ENCODE measurements around the gene CELSR3.

The CELSR3 gene

GRCh38 chr3:48612309-48612708 lies 50.4 kb downstream of the CELSR3 start:
- no peak for TF ChIP-seq CTCF (IDR thresholded peaks at IDR 0.05; ENCODE audit: borderline replicate concordance, control extremely low read depth, extremely low read depth, insufficient read depth, missing control alignments)
- no peak for DNase-seq (ENCODE audit: low spot score)
- in situ Hi-C loops (cut with MboI; ENCODE audit: low sequenced_read_pairs, unreplicated experiment), result no loop called here

GRCh38 chr3:48609088-48610005 lies 53.3 kb downstream of the CELSR3 start, which contains the start of gene UQCRC1:
Gene UQCRC1 (minus strand): TSS chr3:48609646. CDS start chr3:48609620, 26 bp downstream.
- peak; percentile 99 for DNase-seq (ENCODE audit: low spot score)
- TF ChIP-seq CTCF (IDR thresholded peaks at IDR 0.05; ENCODE audit: borderline replicate concordance, control extremely low read depth, extremely low read depth, insufficient read depth, missing control alignments), result peak; percentile 80
- in situ Hi-C loops (cut with MboI; ENCODE audit: low sequenced_read_pairs, unreplicated experiment), result no loop called here

GRCh38 chr3:48607519-48607918 lies 55.2 kb downstream of the CELSR3 start:
- in situ Hi-C loops (cut with MboI; ENCODE audit: low sequenced_read_pairs, unreplicated experiment), result no loop called here
- no peak for DNase-seq (ENCODE audit: low spot score)
- TF ChIP-seq CTCF (IDR thresholded peaks at IDR 0.05; ENCODE audit: borderline replicate concordance, control extremely low read depth, extremely low read depth, insufficient read depth, missing control alignments), result no peak

GRCh38 chr3:48601622-48601994 lies 61.1 kb downstream of the CELSR3 start:
- in situ Hi-C loops (cut with MboI; ENCODE audit: low sequenced_read_pairs, unreplicated experiment), result no loop called here
- TF ChIP-seq CTCF (IDR thresholded peaks at IDR 0.05; ENCODE audit: borderline replicate concordance, control extremely low read depth, extremely low read depth, insufficient read depth, missing control alignments), result no peak
- no peak for DNase-seq (ENCODE audit: low spot score)

GRCh38 chr3:48600711-48601621 lies 61.7 kb downstream of the CELSR3 start:
- in situ Hi-C loops (cut with MboI; ENCODE audit: low sequenced_read_pairs, unreplicated experiment), result no loop called here
- no peak for TF ChIP-seq CTCF (IDR thresholded peaks at IDR 0.05; ENCODE audit: borderline replicate concordance, control extremely low read depth, extremely low read depth, insufficient read depth, missing control alignments)
- no peak for DNase-seq (ENCODE audit: low spot score)

- no peak for TF ChIP-seq CTCF (IDR thresholded peaks at IDR 0.05; ENCODE audit: borderline replicate concordance, control extremely low read depth, extremely low read depth, insufficient read depth, missing control alignments)
- in situ Hi-C loops (cut with MboI; ENCODE audit: low sequenced_read_pairs, unreplicated experiment), result no loop called here
- no peak for DNase-seq (ENCODE audit: low spot score)
Observed at GRCh38 chr3:48599509-48600285, 63.0 kb downstream of the CELSR3 start.
